Measurements from ENCODE around the gene APBB3.
"Not testable (repeated sequence)": the region's sequence is repeated elsewhere in the genome, so short reads cannot be mapped to it uniquely, and the experiment has no call there.

APBB3 gene

GRCh38 chr5:140603734-140604133, 39.3 kb upstream of the APBB3 start:
- Histone ChIP-seq H3K36me3 (ENCODE audit: control insufficient read depth in 2 of 2, insufficient read depth in 1 of 2, low read length in 2 of 2) (no peaks in the 10 kb centered on the region), H3K4me3 (ENCODE audit: low read depth, low read length) (no peak overlapping the region), H3K4me1 (ENCODE audit: control insufficient read depth, insufficient read depth, low read length) (no peaks in the 10 kb centered on the region), H3K9me3 (ENCODE audit: control insufficient read depth, insufficient read depth, low read depth, low read length) (no peaks in the 10 kb centered on the region), H3K27ac (ENCODE audit: extremely low read depth, low read depth, low read length) (no peak overlapping the region)
- TF ChIP-seq ZNF610 (tag by site-specific recombination; IDR thresholded peaks at IDR 0.05; ENCODE audit: borderline replicate concordance) (no peak), FEZF1 (tag by site-specific recombination; IDR thresholded peaks at IDR 0.05) (no peak), ZNF19 (tag by site-specific recombination; IDR thresholded peaks at IDR 0.05; ENCODE audit: low read depth) (no peak)
- ChIA-PET POLR2A (no interaction called here), CTCF (interaction anchor here (0.5 to 0.9 kb wide), 3 partner anchors 20 to 230 kb away, joined by 3 to 4 read pairs (median 4); no protein-coding TSS in a partner anchor)

- POLR2A ChIA-PET; H3K4me3 ChIP-seq (ENCODE audit: low read depth, low read length); H3K9me3 ChIP-seq (ENCODE audit: control insufficient read depth, insufficient read depth, low read depth, low read length); H3K27ac ChIP-seq (ENCODE audit: extremely low read depth, low read depth, low read length); H3K4me1 ChIP-seq (ENCODE audit: control insufficient read depth, insufficient read depth, low read length); H3K36me3 ChIP-seq (ENCODE audit: control insufficient read depth in 2 of 2, insufficient read depth in 1 of 2, low read length in 2 of 2): not testable (repeated sequence)
- CTCF ChIA-PET, result interaction anchor here (0.5 kb wide), 1 partner anchor 20 kb away, joined by 4 read pairs; no protein-coding TSS in a partner anchor
Observed at GRCh38 chr5:140603446-140603698, 39.0 kb upstream of the APBB3 start.

GRCh38 chr5:140602147-140602546, 37.7 kb upstream of the APBB3 start:
- ChIA-PET POLR2A (no interaction called here), CTCF (no interaction called here)
- H3K4me1 ChIP-seq (ENCODE audit: control insufficient read depth, insufficient read depth, low read length), result no peaks in the 10 kb centered on the region
- no peak for TF ChIP-seq ZNF555 (tag by site-specific recombination; conservative IDR thresholded peaks at IDR 0.05)
- no peak for TF ChIP-seq ZNF473 (tag by site-specific recombination; IDR thresholded peaks at IDR 0.05)
- TF ChIP-seq TRIM28 (IDR thresholded peaks at IDR 0.05; ENCODE audit: borderline replicate concordance, low read length), result no peak
- TF ChIP-seq ZNF221 (tag by site-specific recombination; IDR thresholded peaks at IDR 0.05; ENCODE audit: borderline replicate concordance), result no peak
- TF ChIP-seq HIC1 (tag by site-specific recombination; IDR thresholded peaks at IDR 0.05), result no peak
- no peak for TF ChIP-seq ZNF837 (tag by site-specific recombination; IDR thresholded peaks at IDR 0.05)
- no peak for TF ChIP-seq ZNF148 (tag by site-specific recombination; IDR thresholded peaks at IDR 0.05; ENCODE audit: borderline replicate concordance)
- no peak for TF ChIP-seq ZIC2 (tag by site-specific recombination; IDR thresholded peaks at IDR 0.05)
- TF ChIP-seq PRDM1 (tag by site-specific recombination; IDR thresholded peaks at IDR 0.05), result no peak
- TF ChIP-seq ZSCAN30 (tag by site-specific recombination; IDR thresholded peaks at IDR 0.05), result no peak
- no peak for TF ChIP-seq ZSCAN18 (tag by site-specific recombination; IDR thresholded peaks at IDR 0.05)
- no peak for TF ChIP-seq ZNF830 (tag by site-specific recombination; IDR thresholded peaks at IDR 0.05; ENCODE audit: low read depth)
- no peak for TF ChIP-seq ZSCAN5A (tag by site-specific recombination; IDR thresholded peaks at IDR 0.05)
- TF ChIP-seq ZNF654 (tag by site-specific recombination; IDR thresholded peaks at IDR 0.05; ENCODE audit: low read depth), result no peak
- TF ChIP-seq ZFHX2 (tag by site-specific recombination; conservative IDR thresholded peaks at IDR 0.05), result no peak
- TF ChIP-seq ZNF121 (tag by site-specific recombination; IDR thresholded peaks at IDR 0.05), result no peak
- no peak for TF ChIP-seq WT1 (tag by site-specific recombination; IDR thresholded peaks at IDR 0.05)
- H3K36me3 ChIP-seq (ENCODE audit: control insufficient read depth in 2 of 2, insufficient read depth in 1 of 2, low read length in 2 of 2), result no peaks in the 10 kb centered on the region
- no peak overlapping the region for H3K4me3 ChIP-seq (ENCODE audit: low read depth, low read length)
- no peaks in the 10 kb centered on the region for H3K9me3 ChIP-seq (ENCODE audit: control insufficient read depth, insufficient read depth, low read depth, low read length)
- no peak overlapping the region for H3K27ac ChIP-seq (ENCODE audit: extremely low read depth, low read depth, low read length)
